Stimulated activated CD8-positive, alpha-beta memory T cell treated with anti-CD3 and anti-CD28 coated beads, Interleukin-12 subunit alpha, Interleukin-12 subunit beta, amount 100 ng/mL, for 1 hour (primary cell): ENCODE data around the gene GNPDA1.

Experiments used
- DNase-seq: peaks from one replicate; pipeline ENCODE4 v3.0.0-alpha.2; 2020; ENCODE audit warnings: low read depth

The GNPDA1 gene

GRCh38 chr5:141954194-141954593, 58.6 kb downstream of the GNPDA1 start:
- DNase-seq = no peak

- no peak for DNase-seq
Observed at GRCh38 chr5:141952020-141952419, 60.8 kb downstream of the GNPDA1 start.

DNA sequence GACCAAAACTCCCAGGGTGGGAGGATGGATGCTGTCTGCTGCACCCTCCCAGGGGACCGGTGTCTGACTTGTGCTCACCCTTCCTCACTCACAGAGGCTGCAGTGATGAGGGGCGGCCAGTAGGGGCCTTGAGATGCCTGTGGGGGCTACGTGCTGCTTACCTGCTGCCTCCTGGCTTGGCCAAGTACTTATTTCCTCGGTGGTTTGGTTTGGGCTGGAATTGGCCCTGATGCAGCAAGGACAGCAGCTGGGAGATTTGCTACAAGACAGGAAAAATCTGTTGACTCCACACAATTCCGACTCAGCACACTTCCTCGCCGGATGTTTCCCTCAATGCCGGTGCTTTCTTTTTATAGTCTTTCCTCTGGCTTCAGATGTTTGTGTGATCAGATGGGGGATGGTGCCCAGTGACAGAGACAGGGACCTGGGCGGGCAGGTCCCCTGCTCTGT, 61.5 kb downstream of the GNPDA1 start:
- no peak for DNase-seq
